Activated CD8-positive, alpha-beta T cell treated with anti-CD3 and anti-CD28 coated beads for 36 hours (primary cell): ENCODE results near the gene PAM16. TPM values are rescaled to one million over a fixed set of nuclear protein-coding genes. Genes with fewer than 3 reads are reported as not detected.

Experiments used
- ATAC-seq: fragments of 200-7000 bp; cut with Tn5 transposase; one replicate; pipeline ENCODE4 v1.10.0; 2021; ENCODE audit warnings: mild to moderate bottlenecking, moderate library complexity
- CTCF ChIA-PET: fragments of 350-600 bp; sonication (Branson Sonifier 250); formaldehyde crosslinking; loops from one replicate; lab custom pipeline; 2021; ENCODE audit warnings: antibody characterized with exemption; lab: Charles Lee
- POLR2A ChIA-PET: fragments of 350-600 bp; sonication (Branson Sonifier 250); formaldehyde crosslinking; loops from one replicate; lab custom pipeline; 2021; ENCODE audit warnings: antibody characterized with exemption; lab: Charles Lee
- DNase-seq: peaks from one replicate; pipeline ENCODE4 v3.0.0-alpha.2; 2020
- H3K27ac Mint-ChIP-seq: one replicate; pipeline ENCODE4 v1.8.0; 2021; ENCODE audit warnings: mild to moderate bottlenecking, mixed read lengths
- H3K27me3 Mint-ChIP-seq: one replicate; pipeline ENCODE4 v1.8.0; 2021; ENCODE audit warnings: mixed read lengths
- H3K36me3 Mint-ChIP-seq: one replicate; pipeline ENCODE4 v1.8.0; 2021; ENCODE audit warnings: low read depth, mixed read lengths
- H3K4me1 Mint-ChIP-seq: one replicate; pipeline ENCODE4 v1.8.0; 2021; ENCODE audit warnings: low read depth, mixed read lengths
- H3K4me3 Mint-ChIP-seq: one replicate; pipeline ENCODE4 v1.8.0; 2021; ENCODE audit warnings: mild to moderate bottlenecking, moderate library complexity, mixed read lengths
- H3K9me3 Mint-ChIP-seq: one replicate; pipeline ENCODE4 v1.8.0; 2021; ENCODE audit warnings: mixed read lengths
- CTCF ChIP-seq: fragments of 200-600 bp; IDR thresholded peaks from one replicate; pipeline ENCODE4 v1.8.0; 2022; ENCODE audit warnings: antibody characterized with exemption, mild to moderate bottlenecking
- intact Hi-C: fragments of 100-400 bp; cut with micrococcal nuclease; formaldehyde crosslinking; loops from one replicate; pipeline ENCODE4 v1.10.0; 2022
- total RNA-seq, 2 experiments: library from RNA; stranded (reverse); gene quantifications; one replicate each; pipeline ENCODE4 v1.2.3, GENCODE V29; 2021

The PAM16 gene
- total RNA-seq, 2 experiments from 2014 or later: 65.9 to 70.1 TPM

- no peak overlapping the region for H3K27ac Mint-ChIP-seq
- no peak overlapping the region for H3K4me3 Mint-ChIP-seq
- POLR2A ChIA-PET: interaction anchor here (0.6 to 1.1 kb wide), 2 partner anchors 54 to 290 kb away, joined by 3 read pairs; no protein-coding TSS in a partner anchor
- DNase-seq (no peak), ATAC-seq (no peak)
- no peaks in the 10 kb centered on the region for H3K27me3 Mint-ChIP-seq
- peaks cover 4% of the 10 kb centered on the region for H3K4me1 Mint-ChIP-seq
- intact Hi-C loops: no loop called here
- no peak for TF ChIP-seq CTCF
- H3K9me3 Mint-ChIP-seq: no peaks in the 10 kb centered on the region
- CTCF ChIA-PET: interaction anchor here (1.4 to 3.7 kb wide), 3 partner anchors 18 to 72 kb away, joined by 3 to 23 read pairs (median 4); no protein-coding TSS in a partner anchor
- H3K36me3 Mint-ChIP-seq: no peaks in the 10 kb centered on the region
Observed at GRCh38 chr16:4325253-4325758, 25.8 kb downstream of the PAM16 start.

DNA sequence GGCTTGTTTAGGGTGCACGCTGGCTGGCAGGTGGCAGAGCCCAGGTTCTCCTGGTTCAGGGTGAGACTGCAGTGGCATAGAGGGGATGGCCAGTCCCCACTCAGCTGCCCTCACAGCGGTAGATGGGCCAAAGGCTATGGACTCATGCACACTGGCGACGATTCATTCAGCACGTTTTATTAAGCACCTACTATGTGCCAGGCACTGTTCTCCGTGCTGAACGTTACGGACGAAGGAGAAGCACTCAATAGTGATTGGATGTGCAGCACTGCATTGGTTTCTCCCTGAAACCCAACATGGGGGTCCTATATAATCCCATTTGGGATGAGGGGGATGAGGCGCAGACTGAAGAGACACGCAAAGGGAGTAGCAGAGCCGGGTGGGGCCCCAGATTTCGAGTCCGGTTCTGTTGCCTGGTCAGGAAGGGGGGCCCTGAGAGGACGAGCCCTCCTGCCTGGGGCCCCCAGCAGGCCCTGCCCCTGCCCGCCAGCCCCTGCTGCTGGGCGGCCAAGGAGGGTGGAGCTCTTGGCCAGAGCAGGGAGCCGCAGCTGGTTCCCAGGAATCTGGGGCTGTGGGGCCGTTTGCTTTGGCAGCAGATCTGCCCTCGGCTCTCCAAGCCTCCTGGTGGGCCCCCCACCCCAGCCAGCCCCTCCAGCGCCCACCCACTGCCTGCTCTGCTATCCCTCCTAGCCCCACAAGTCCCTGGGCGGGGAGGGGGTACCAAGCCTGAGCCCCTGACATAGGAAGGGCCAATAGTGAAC lies 26.4 kb downstream of the PAM16 start:
- ChIA-PET POLR2A (no interaction called here), CTCF (interaction anchor here (0.5 to 3.7 kb wide), 6 partner anchors 13 to 121 kb away, joined by 3 to 23 read pairs (median 4); no protein-coding TSS in a partner anchor)
- H3K27me3 Mint-ChIP-seq: no peaks in the 10 kb centered on the region
- no peaks in the 10 kb centered on the region for H3K9me3 Mint-ChIP-seq
- intact Hi-C loops: no loop called here
- H3K4me1 Mint-ChIP-seq: peaks cover 4% of the 10 kb centered on the region
- H3K36me3 Mint-ChIP-seq: no peaks in the 10 kb centered on the region
- no peak overlapping the region for H3K4me3 Mint-ChIP-seq
- no peak for TF ChIP-seq CTCF
- ATAC-seq: no peak
- H3K27ac Mint-ChIP-seq: no peak overlapping the region
- no peak for DNase-seq

DNA sequence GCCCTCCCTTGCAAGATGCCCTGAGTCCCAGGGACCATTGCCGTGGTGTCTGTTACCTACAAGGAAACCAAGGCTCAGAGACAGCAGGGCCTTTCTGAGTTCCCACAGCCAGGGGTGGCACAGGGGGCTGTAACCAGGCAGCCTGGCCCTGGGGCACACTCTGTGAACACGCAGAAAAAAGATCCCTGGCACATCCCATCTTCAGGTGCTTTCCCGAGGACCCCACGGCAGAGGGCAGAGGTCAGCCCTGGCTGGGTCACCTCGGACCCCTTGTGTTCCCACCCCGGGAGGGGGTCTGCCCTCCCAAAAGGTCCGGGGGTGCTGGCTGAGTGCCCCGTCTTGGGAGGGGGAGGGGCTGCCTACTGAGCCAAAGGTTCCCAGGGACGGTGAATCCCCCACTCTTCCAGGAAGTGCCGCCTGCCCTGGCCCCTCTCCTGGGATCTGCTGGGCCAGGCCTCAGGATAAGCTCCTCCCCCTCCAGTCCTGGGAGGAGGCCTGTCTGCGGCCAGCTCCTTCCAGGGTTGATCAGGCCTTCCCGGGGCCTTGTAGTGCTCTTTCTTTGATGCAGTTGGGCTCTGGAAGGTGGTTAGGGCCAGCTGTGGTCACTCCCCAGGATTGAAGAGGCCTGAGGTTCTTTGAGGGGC lies 27.2 kb downstream of the PAM16 start:
- no peak overlapping the region for H3K27ac Mint-ChIP-seq
- no peaks in the 10 kb centered on the region for H3K36me3 Mint-ChIP-seq
- no peaks in the 10 kb centered on the region for H3K9me3 Mint-ChIP-seq
- intact Hi-C loops: no loop called here
- no peak for ATAC-seq
- no peak overlapping the region for H3K4me3 Mint-ChIP-seq
- CTCF ChIA-PET: interaction anchor here (0.5 to 2.7 kb wide), 6 partner anchors 12 to 121 kb away, joined by 3 to 13 read pairs (median 4); no protein-coding TSS in a partner anchor
- H3K4me1 Mint-ChIP-seq: peaks cover 7% of the 10 kb centered on the region
- POLR2A ChIA-PET: no interaction called here
- no peak for DNase-seq
- TF ChIP-seq CTCF: no peak
- H3K27me3 Mint-ChIP-seq: no peaks in the 10 kb centered on the region

DNA sequence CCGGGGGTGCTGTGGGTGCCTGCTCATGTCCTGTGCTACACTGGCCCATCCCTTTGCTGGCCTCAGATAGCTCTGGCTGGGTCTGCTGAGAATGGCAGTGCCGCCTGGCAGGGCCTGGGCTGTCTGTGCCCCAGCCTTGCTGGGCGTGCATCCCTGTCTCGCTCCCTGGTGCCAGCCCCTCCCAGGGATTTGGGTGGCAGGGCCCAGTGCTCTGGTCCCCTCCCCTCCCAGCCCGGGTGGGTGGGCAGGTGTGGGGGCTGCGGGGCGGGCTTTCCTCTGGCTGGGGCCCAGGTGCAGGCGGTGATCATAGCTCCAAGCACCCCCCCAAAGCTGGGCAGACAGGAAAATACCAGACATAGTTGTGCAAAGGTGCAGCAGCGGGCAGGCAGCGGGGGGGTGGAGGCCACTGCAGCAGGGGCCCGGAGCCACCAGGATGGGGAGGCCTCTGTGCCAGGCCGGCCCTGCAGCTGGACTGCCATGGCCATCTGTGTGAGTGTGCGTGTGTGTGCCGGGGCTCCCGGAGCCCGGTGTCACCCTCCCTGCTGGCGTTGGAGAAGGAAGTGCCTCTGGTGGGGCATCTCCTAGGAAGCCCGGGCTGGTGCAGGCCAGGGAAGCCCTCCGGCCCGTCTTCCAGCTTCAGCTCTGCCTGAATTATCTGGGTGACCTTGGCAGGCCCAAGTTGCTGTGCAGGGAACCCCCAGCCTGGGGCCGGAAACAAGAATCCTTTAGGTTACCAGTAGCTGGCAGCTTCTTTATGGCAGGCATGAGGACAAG lies 27.9 kb downstream of the PAM16 start:
- no peak overlapping the region for H3K4me3 Mint-ChIP-seq
- DNase-seq (no peak), ATAC-seq (no peak)
- ChIA-PET POLR2A (interaction anchor here (0.6 kb wide), 1 partner anchor 34 kb away, joined by 3 read pairs; no protein-coding TSS in a partner anchor), CTCF (interaction anchor here (0.8 to 2.7 kb wide), 5 partner anchors 12 to 80 kb away, joined by 3 to 13 read pairs (median 4); no protein-coding TSS in a partner anchor)
- no peak for TF ChIP-seq CTCF
- no peak overlapping the region for H3K27ac Mint-ChIP-seq
- H3K9me3 Mint-ChIP-seq: no peaks in the 10 kb centered on the region
- peaks cover 1% of the 10 kb centered on the region for H3K27me3 Mint-ChIP-seq
- intact Hi-C loops: no loop called here
- no peaks in the 10 kb centered on the region for H3K36me3 Mint-ChIP-seq
- peaks cover 4% of the 10 kb centered on the region for H3K4me1 Mint-ChIP-seq
